ENCODE data around the gene CARM1.
A peak's percentile ranks its signal among the peaks of the same experiment; 100 is the strongest.

Gene CARM1

DNA sequence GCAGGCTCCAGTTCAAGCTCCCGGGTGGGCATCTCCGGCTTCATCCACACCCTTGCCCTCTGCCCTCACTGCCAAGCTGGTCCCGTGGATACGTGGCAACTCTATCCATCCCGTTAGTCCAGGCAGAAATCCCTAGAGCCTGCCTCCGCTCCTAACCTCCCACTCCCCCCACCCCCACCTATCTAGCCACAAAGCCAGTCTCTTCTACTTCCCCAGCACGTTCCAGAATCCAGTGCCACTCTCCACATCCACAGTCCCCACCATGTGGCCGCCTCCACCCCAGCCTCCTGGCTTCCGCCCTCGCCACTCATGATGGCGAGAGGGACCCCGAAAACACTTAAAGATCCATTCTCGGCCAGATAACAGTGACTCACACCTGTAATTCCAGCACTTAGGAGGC lies 53.2 kb downstream of the CARM1 start:
- CTCF ChIA-PET, result interaction anchor here (0.6 to 0.7 kb wide), 2 partner anchors 18 to 52 kb away, joined by 3 read pairs; no protein-coding TSS in a partner anchor
- DNase-seq (ENCODE audit: low read depth, low spot score), result no peak
- H3K4me3 ChIP-seq (ENCODE audit: low read depth, low read length), result no peak overlapping the region
- POLR2A ChIA-PET, result no interaction called here
- TF ChIP-seq, protein P1, sequence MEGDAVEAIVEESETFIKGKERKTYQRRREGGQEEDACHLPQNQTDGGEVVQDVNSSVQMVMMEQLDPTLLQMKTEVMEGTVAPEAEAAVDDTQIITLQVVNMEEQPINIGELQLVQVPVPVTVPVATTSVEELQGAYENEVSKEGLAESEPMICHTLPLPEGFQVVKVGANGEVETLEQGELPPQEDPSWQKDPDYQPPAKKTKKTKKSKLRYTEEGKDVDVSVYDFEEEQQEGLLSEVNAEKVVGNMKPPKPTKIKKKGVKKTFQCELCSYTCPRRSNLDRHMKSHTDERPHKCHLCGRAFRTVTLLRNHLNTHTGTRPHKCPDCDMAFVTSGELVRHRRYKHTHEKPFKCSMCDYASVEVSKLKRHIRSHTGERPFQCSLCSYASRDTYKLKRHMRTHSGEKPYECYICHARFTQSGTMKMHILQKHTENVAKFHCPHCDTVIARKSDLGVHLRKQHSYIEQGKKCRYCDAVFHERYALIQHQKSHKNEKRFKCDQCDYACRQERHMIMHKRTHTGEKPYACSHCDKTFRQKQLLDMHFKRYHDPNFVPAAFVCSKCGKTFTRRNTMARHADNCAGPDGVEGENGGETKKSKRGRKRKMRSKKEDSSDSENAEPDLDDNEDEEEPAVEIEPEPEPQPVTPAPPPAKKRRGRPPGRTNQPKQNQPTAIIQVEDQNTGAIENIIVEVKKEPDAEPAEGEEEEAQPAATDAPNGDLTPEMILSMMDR (IDR thresholded peaks at IDR 0.05; ENCODE audit: insufficient read depth, low read length, missing control alignments), result no peak

DNA sequence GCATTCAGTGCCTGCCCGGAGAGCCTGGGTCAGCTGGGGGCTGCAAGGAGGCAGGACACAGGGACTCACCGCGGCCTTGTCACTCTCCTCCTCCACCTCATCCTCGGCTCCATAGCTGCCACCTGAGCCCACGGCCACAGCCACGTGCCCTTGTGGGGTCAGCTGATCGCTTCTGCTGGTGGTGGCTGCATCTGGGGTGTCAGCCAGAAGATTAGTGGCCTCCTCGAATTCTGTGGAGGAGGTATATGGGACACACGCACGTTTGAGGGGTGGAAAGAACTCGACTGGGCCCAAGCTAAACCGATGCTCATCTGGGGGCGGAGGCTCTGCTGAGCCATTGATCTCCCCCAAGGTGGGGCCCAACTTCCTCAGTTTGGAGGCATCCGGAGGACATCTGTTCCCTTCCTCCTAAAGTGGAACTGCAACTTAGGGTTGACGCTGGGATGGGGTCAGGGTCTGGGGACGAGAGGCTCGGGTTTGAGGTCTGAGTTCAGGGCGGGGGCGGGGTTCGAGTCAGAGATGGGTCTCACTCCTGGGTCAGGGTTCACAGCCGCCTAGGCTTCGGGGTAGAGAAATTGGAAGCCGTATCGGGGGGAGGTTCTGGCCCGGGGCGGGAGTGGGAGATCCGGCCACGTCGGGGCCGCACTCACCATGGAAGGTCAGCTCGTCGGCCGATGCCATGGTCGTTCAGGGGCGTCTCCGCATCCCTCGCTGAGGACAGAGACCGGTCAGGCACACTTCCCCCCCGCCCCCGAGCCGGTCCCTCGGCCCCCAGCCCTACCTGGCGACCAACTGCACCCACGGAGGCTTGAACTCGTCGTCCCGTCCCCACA lies 56.6 kb downstream of the CARM1 start:
- POLR2A ChIA-PET, result interaction anchor here (1.3 kb wide), 1 partner anchor 13 kb away, joined by 3 read pairs; no protein-coding TSS in a partner anchor
- TF ChIP-seq, protein P1 (IDR thresholded peaks at IDR 0.05; ENCODE audit: insufficient read depth, low read length, missing control alignments), result no peak
- no peak for DNase-seq (ENCODE audit: low read depth, low spot score)
- CTCF ChIA-PET, result interaction anchor here (1.1 to 1.7 kb wide), 6 partner anchors 9 to 63 kb away, joined by 3 to 9 read pairs (median 6); no protein-coding TSS in a partner anchor
- peak overlapping the region; percentile 90 for H3K4me3 ChIP-seq (ENCODE audit: low read depth, low read length)

DNA sequence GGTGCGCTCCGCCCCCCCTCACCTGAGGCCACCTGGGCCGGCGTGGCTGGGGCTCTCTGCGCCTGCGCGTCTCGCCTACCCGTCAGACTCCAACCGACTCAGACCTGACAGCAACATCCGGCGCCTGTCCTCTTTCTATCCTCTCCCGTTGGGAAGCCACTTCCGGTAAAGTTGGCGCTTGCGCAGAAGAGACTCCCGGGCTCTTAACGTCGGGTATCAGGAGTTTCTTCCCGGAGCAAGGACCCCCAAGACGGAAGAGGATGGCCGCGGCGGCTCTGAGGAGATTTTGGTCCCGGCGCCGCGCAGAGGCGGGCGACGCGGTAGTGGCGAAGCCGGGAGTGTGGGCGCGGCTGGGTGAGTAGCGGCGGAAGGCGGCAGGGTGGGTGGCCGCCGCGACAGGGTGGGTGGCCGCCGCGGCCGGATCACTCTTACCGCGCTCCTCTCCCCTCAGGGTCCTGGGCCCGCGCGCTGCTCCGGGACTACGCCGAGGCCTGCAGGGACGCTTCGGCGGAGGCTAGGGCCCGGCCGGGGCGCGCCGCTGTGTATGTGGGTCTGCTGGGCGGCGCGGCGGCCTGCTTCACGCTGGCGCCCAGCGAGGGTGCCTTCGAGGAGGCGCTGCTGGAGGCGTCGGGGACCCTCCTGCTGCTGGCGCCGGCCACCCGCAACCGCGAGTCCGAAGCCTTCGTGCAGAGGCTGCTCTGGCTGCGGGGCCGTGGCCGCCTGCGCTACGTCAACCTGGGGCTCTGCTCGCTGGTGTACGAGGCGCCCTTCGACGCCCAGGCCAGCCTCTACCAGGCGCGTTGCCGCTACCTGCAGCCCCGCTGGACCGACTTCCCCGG lies 57.4 kb downstream of the CARM1 start, which contains the start of the genes TIMM29 and YIPF2:
Gene TIMM29, plus strand, starts transcription at position 249 of the 839 bp plus-strand sequence. Its CDS starts 12 bp downstream, at position 261.
Gene YIPF2, minus strand, starts transcription at position 77 of the 839 bp plus-strand sequence. CDS start 229 bp downstream, outside the sequence.
- peak; percentile 88 for DNase-seq (ENCODE audit: low read depth, low spot score)
- ChIA-PET POLR2A (no interaction called here), CTCF (interaction anchor here (0.8 to 6.4 kb wide), 8 partner anchors 10 to 64 kb away, joined by 3 to 73 read pairs (median 6); no protein-coding TSS in a partner anchor)
- peak within 1 kb of the TSS; percentile 90 for H3K4me3 ChIP-seq (ENCODE audit: low read depth, low read length)
- TF ChIP-seq, protein P1 (IDR thresholded peaks at IDR 0.05; ENCODE audit: insufficient read depth, low read length, missing control alignments), result no peak

DNA sequence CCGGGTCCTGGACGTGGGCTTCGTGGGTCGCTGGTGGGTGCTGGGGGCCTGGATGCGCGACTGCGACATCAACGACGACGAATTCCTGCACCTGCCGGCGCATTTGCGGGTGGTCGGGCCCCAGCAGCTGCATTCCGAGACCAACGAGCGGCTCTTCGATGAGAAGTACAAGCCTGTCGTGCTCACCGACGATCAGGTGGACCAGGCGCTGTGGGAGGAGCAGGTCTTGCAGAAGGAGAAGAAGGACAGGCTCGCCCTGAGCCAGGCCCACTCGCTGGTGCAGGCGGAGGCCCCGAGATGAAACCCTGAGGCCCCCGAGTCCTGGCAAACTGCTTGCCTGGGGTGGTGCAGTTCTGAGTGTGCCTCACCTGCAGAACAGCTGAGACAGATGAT lies 58.0 kb downstream of the CARM1 start:
- ChIA-PET CTCF (interaction anchor here (0.8 to 6.4 kb wide), 7 partner anchors 10 to 212 kb away, joined by 3 to 73 read pairs (median 4); no protein-coding TSS in a partner anchor), POLR2A (no interaction called here)
- H3K4me3 ChIP-seq (ENCODE audit: low read depth, low read length), result peak overlapping the region; percentile 90
- DNase-seq (ENCODE audit: low read depth, low spot score), result no peak
- TF ChIP-seq, protein P1 (IDR thresholded peaks at IDR 0.05; ENCODE audit: insufficient read depth, low read length, missing control alignments), result no peak

DNA sequence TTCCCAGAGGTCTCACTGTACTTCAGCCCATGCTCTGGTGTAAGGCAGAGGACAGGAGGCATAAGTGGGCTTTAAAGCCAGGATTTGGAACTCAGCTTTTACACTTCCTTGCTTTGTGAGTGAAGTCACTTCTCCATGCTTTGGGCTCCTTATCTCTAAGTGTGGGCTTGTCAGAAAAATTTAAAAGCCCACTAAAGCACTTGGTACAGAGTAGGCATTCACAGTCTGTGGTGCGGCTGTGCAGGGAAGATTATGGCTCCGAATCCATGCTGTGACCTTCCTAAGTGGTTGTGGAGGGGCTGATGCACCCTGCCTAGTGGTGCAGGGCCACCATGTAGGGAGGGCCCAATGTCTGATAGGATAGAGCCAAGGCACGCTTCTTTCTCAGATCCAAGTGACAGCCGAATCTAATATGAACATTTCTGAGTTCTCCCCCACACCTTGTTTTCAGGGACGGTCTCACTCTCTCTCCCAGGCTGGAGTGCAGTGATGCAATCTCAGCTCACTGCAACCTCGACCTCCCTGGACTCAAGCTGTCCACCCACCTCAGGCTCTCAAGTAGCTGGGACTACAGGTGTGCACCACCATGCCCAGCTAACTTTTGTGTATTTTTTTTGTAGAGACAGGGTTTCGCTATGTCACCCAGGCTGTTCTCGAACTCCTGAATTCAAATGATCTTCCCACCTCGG lies 64.2 kb downstream of the CARM1 start:
- CTCF ChIA-PET, result interaction anchor here (0.8 to 6.4 kb wide), 28 partner anchors 7 to 204 kb away, joined by 3 to 73 read pairs (median 7); partner anchors contain the start of gene LDLR
- TF ChIP-seq, protein P1 (IDR thresholded peaks at IDR 0.05; ENCODE audit: insufficient read depth, low read length, missing control alignments), result no peak
- POLR2A ChIA-PET, result interaction anchor here (0.6 kb wide), 1 partner anchor 273 kb away, joined by 7 read pairs; no protein-coding TSS in a partner anchor
- DNase-seq (ENCODE audit: low read depth, low spot score), result no peak
- H3K4me3 ChIP-seq (ENCODE audit: low read depth, low read length), result no peak overlapping the region
